A549 (cell line): ENCODE data around the gene SUSD3. TPM values are rescaled to one million over a fixed set of nuclear protein-coding genes. Genes with fewer than 3 reads are reported as not detected.

ENCODE experiments used
- ATAC-seq, 2 experiments: fragments of 200-7000 bp in 1 of 2; fragments of >200 bp in 1 of 2; cut with Nextera tagmentation in 1 of 2; cut with Tn5 transposase in 1 of 2; 3 replicates each; pipeline versions ENCODE4 v1.8.0 to v1.9.1; 2018 to 2020; ENCODE audit warnings: mild to moderate bottlenecking in 1 of 2, moderate library complexity in 1 of 2
- CTCF ChIA-PET: fragments of 300-600 bp; sonication (Branson Sonifier 250); formaldehyde crosslinking; extraction: SDS; loops from one replicate; lab custom pipeline; 2021; ENCODE audit warnings: antibody characterized with exemption, inconsistent platforms; lab: Yijun Ruan, JAX
- POLR2A ChIA-PET: fragments of 350-600 bp; formaldehyde crosslinking; extraction: SDS; loops from one replicate; lab custom pipeline; 2021; ENCODE audit warnings: antibody characterized with exemption, inconsistent platforms; lab: Yijun Ruan, JAX
- DNase-seq, 2 experiments: peaks; one replicate each; pipeline versions ENCODE4 v3.0.0 to v3.0.0-alpha.2; 2011 to 2016; ENCODE audit warnings: low read depth in 1 of 2, low spot score in 1 of 2
- FAIRE-seq: peaks from 2 replicates; lab custom pipeline; 2011; peaks lifted over from hg19 to GRCh38; lab: Jason Lieb, UNC
- H3K27ac ChIP-seq, 2 experiments: fragments of >200 bp; sonication (Bioruptor Twin); formaldehyde crosslinking; 3 replicates each; pipeline ENCODE4 v1.5.1; 2016 to 2017
- H3K4me1 ChIP-seq: fragments of >200 bp; sonication (Bioruptor Twin); formaldehyde crosslinking; 3 replicates; pipeline ENCODE4 v1.6.1; 2016
- H3K4me2 ChIP-seq: fragments of >200 bp; sonication (Bioruptor Twin); formaldehyde crosslinking; 3 replicates; pipeline ENCODE4 v1.6.1; 2016
- H3K4me3 ChIP-seq: fragments of >200 bp; sonication (Bioruptor Twin); formaldehyde crosslinking; 3 replicates; pipeline ENCODE4 v1.5.1; 2016
- H3K9me3 ChIP-seq: fragments of >200 bp; sonication (Bioruptor Twin); formaldehyde crosslinking; 3 replicates; pipeline ENCODE4 v1.6.1; 2016
- CBX8 ChIP-seq: fragments of 200-600 bp; sonication (generic); IDR thresholded peaks from 2 replicates; pipeline ENCODE4 v1.6.1; 2016
- CEBPB ChIP-seq, 2 experiments: fragments of >200 bp in 1 of 2; sonication (Bioruptor Twin) in 1 of 2; formaldehyde crosslinking in 1 of 2; IDR thresholded peaks; 2 replicates each; pipeline ENCODE4 v1.6.1; 2012 to 2016
- FOSL2 ChIP-seq, 2 experiments: fragments of 450-650 bp in 1 of 2; fragments of >200 bp in 1 of 2; sonication (Bioruptor Twin) in 1 of 2; formaldehyde crosslinking; IDR thresholded peaks; 2 replicates each; pipeline versions ENCODE4 v1.5.0 to v1.6.1; 2016 to 2020; ENCODE audit warnings: mild to moderate bottlenecking in 1 of 2, moderate library complexity in 1 of 2
- GATA3 ChIP-seq: IDR thresholded peaks from 2 replicates; pipeline ENCODE4 v1.6.1; 2012; ENCODE audit warnings: borderline replicate concordance
- HOXA7 ChIP-seq: fragments of 250-450 bp; sonication (Bioruptor Pico); IDR thresholded peaks from 2 replicates; pipeline ENCODE4 v1.5.0; 2020; ENCODE audit warnings: mild to moderate bottlenecking, moderate library complexity
- MYC ChIP-seq: IDR thresholded peaks from 2 replicates; pipeline ENCODE4 v1.6.1; 2012; ENCODE audit warnings: mild to moderate bottlenecking, inconsistent platforms, low read length, improper control_type of control experiment, borderline replicate concordance
- NFE2L2 ChIP-seq: fragments of 150-350 bp; conservative IDR thresholded peaks from 2 replicates; pipeline ENCODE4 v1.6.1; 2014; ENCODE audit warnings: low read length
- POLR2AphosphoS2 ChIP-seq: conservative IDR thresholded peaks from 2 replicates; pipeline ENCODE4 v1.6.1; 2012; ENCODE audit warnings: low read length, improper control_type of control experiment, inconsistent platforms
- RAD21 ChIP-seq, 2 experiments: fragments of >200 bp in 1 of 2; sonication (Bioruptor Twin) in 1 of 2; formaldehyde crosslinking in 1 of 2; IDR thresholded peaks in 1 of 2; conservative IDR thresholded peaks in 1 of 2; 2 replicates in 1 of 2; 3 replicates in 1 of 2; pipeline ENCODE4 v1.6.1; 2012 to 2018; ENCODE audit warnings: inconsistent platforms in 1 of 2
- RCOR1 ChIP-seq: fragments of 150-350 bp; IDR thresholded peaks from 2 replicates; pipeline ENCODE4 v1.6.1; 2014; ENCODE audit warnings: antibody characterized with exemption, low read length, low read depth
- RFX5 ChIP-seq: fragments of 450-650 bp; IDR thresholded peaks from 2 replicates; pipeline ENCODE4 v1.7.1; 2014; ENCODE audit warnings: antibody characterized with exemption, mild to moderate bottlenecking, moderate library complexity
- SMC3 ChIP-seq: fragments of >200 bp; sonication (Bioruptor Twin); formaldehyde crosslinking; IDR thresholded peaks from 3 replicates; pipeline ENCODE4 v1.6.1; 2018; ENCODE audit warnings: inconsistent platforms
- ZSCAN20 ChIP-seq: fragments of 250-450 bp; sonication (Bioruptor Pico); IDR thresholded peaks from 2 replicates; pipeline ENCODE4 v1.8.0; 2022; ENCODE audit warnings: mild to moderate bottlenecking, moderate library complexity
- WGBS: methylation state at CpG from one replicate; pipeline ENCODE4 v1.1.6; 2017; ENCODE audit errors: missing lambda C conversion rate; 5-methylcytosine and 5-hydroxymethylcytosine counted together
- polyA plus RNA-seq, 4 experiments: library from polyadenylated mRNA; depleted of rRNA in 3 of 4; stranded (reverse); fragments of >200 nt; fragmentation: RNase III in 1 of 4; extraction: RNeasy Plus Mini Kit Qiagen cat#74134 plus additional on column Dnase treatment in 1 of 4; gene quantifications; 2 replicates in 3 of 4; 3 replicates in 1 of 4; pipeline ENCODE4 v1.2.3, GENCODE V29; 2011 to 2017
- TF ChIP-seq, protein P1 (sequence below): fragments of 450-650 bp; IDR thresholded peaks from 2 replicates; pipeline ENCODE4 v1.6.1; 2014; ENCODE audit warnings: antibody characterized with exemption
- TF ChIP-seq, protein P2 (sequence below): IDR thresholded peaks from 2 replicates; pipeline ENCODE4 v1.6.1; 2012
- TF ChIP-seq, protein P3 (sequence below): fragments of >200 bp; sonication (Bioruptor Twin); formaldehyde crosslinking; IDR thresholded peaks from 2 replicates; pipeline ENCODE4 v1.6.1; 2016
- TF ChIP-seq, protein P4 (sequence below): IDR thresholded peaks from 2 replicates; pipeline ENCODE4 v1.6.1; 2012; ENCODE audit warnings: low read depth, borderline replicate concordance

SUSD3 gene
- polyA plus RNA-seq, 2 of the 4 experiments (the other 2 are of a cell fraction): 0.27 to 0.34 TPM

DNA sequence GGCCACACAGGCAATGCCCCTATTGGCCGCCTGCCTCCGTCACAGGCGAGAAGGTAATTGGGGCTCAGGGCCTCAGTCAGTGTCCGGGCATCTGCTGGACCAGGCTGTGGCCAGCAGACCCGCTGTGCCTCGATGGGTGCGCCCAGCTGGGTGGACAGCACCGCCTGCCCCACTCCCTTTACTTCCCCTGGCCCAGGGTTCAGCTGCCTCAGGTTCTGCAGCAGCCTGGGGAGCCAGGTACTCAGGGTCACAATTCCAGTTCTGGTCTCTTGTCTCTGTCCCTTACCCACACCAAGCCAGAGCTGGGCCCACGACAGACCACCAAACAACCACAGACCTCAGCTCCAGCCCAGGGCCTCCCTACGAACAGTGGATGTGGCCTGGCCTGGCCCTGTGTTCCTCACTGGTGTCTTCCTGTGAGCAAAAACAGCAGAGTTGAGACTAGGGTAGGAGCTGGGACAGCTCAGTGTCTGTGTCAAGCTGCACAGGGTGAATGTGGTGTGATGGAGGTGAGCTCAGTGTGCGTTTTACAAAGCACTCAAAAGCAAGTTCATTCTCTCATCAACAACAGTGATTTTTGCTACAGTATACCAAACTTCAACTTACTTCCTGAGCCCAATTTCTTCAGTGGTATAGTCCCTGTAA is 33.4 kb upstream of the SUSD3 start:
- 83% methylated on average over 11 of the region's 11 CpGs for WGBS
- Histone ChIP-seq H3K9me3 (no peaks in the 10 kb centered on the region), H3K4me2 (no peak overlapping the region), H3K4me1 (no peaks in the 10 kb centered on the region), H3K4me3 (no peak overlapping the region), H3K27ac (no peak overlapping the region)
- FAIRE-seq (no peak), ATAC-seq (no peak), DNase-seq (no peak)
- ChIA-PET CTCF (interaction anchor here (0.6 to 2.5 kb wide), 4 partner anchors 9 to 68 kb away, joined by 3 to 20 read pairs (median 3); no protein-coding TSS in a partner anchor), POLR2A (no interaction called here)
- TF ChIP-seq RAD21 (conservative IDR thresholded peaks at IDR 0.05 in 1 of 2, IDR thresholded peaks at IDR 0.05 in 1 of 2) (no peak), MYC (no peak), HOXA7 (CRISPR knock-in tag) (no peak)
- TF ChIP-seq, protein P1, sequence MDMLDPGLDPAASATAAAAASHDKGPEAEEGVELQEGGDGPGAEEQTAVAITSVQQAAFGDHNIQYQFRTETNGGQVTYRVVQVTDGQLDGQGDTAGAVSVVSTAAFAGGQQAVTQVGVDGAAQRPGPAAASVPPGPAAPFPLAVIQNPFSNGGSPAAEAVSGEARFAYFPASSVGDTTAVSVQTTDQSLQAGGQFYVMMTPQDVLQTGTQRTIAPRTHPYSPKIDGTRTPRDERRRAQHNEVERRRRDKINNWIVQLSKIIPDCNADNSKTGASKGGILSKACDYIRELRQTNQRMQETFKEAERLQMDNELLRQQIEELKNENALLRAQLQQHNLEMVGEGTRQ: no peak

DNA sequence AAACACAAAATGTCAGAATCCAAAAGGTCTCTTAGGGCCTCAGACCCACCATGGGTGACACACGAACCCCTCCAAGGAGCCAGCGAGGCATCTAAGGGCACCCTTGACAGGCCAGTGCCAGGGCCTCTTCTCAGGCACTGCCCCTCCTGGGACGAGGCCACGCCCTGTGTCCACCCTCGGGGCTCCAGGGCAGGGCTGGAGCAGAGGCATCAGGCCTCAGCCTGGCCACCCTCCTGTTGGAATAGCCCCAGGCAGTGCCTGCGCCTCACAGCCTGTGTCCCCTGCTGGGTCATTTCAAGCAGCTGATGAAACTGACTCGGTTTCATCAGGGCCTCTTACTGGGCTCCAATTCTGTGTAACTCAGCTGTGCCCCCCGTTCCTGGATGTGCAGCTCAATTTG is 32.8 kb upstream of the SUSD3 start:
- Histone ChIP-seq H3K4me3 (no peak overlapping the region), H3K9me3 (no peaks in the 10 kb centered on the region), H3K4me2 (no peak overlapping the region), H3K4me1 (no peaks in the 10 kb centered on the region), H3K27ac (no peak overlapping the region)
- 59% methylated on average over 8 of the region's 8 CpGs for WGBS
- DNase-seq (no peak), FAIRE-seq (no peak), ATAC-seq (no peak)
- ChIA-PET CTCF (interaction anchor here (0.6 to 2.5 kb wide), 3 partner anchors 9 to 54 kb away, joined by 3 to 20 read pairs (median 3); no protein-coding TSS in a partner anchor), POLR2A (no interaction called here)
- TF ChIP-seq NFE2L2: no peak
- TF ChIP-seq, protein P2, sequence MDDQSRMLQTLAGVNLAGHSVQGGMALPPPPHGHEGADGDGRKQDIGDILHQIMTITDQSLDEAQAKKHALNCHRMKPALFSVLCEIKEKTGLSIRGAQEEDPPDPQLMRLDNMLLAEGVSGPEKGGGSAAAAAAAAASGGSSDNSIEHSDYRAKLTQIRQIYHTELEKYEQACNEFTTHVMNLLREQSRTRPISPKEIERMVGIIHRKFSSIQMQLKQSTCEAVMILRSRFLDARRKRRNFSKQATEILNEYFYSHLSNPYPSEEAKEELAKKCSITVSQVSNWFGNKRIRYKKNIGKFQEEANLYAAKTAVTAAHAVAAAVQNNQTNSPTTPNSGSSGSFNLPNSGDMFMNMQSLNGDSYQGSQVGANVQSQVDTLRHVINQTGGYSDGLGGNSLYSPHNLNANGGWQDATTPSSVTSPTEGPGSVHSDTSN: no peak

DNA sequence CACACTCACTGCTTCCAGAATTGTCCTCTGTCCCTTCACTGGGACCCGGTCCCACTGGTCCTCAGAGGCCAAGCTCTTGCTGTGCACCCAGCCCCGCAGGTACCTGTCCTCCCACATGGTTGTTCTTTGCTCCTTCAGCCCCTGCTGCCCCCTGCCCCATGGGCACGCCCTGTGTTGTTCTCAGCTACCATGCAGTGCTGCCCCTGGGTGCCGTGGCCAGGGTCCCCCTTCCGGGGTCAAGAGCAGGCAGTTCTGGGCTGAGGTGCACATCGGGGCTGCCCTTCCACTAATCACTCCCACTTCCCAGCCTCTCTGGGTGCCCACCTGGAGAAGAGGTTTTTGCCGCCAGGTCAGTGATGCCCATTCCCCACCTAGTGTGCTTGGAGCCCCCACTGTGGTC is 31.9 kb upstream of the SUSD3 start:
- CTCF ChIA-PET: interaction anchor here (2.5 kb wide), 1 partner anchor 23 kb away, joined by 20 read pairs; no protein-coding TSS in a partner anchor
- Histone ChIP-seq H3K9me3 (no peaks in the 10 kb centered on the region), H3K4me1 (no peaks in the 10 kb centered on the region), H3K4me2 (no peak overlapping the region), H3K27ac (no peak overlapping the region), H3K4me3 (no peak overlapping the region)
- TF ChIP-seq GATA3: no peak
- TF ChIP-seq, protein P3, sequence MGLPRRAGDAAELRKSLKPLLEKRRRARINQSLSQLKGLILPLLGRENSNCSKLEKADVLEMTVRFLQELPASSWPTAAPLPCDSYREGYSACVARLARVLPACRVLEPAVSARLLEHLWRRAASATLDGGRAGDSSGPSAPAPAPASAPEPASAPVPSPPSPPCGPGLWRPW: no peak
- TF ChIP-seq HOXA7 (CRISPR knock-in tag): no peak
- no peak for TF ChIP-seq POLR2AphosphoS2
- no peak for TF ChIP-seq CBX8
- no peak for TF ChIP-seq SMC3
- no peak for TF ChIP-seq CEBPB (IDR thresholded peaks at IDR 0.05)
- no peak for TF ChIP-seq RFX5
- TF ChIP-seq FOSL2 (IDR thresholded peaks at IDR 0.05): no peak
- no peak for TF ChIP-seq FOSL2 (CRISPR knock-in tag; IDR thresholded peaks at IDR 0.05)
- TF ChIP-seq, protein P2: no peak
- TF ChIP-seq RCOR1: no peak
- TF ChIP-seq, protein P4, sequence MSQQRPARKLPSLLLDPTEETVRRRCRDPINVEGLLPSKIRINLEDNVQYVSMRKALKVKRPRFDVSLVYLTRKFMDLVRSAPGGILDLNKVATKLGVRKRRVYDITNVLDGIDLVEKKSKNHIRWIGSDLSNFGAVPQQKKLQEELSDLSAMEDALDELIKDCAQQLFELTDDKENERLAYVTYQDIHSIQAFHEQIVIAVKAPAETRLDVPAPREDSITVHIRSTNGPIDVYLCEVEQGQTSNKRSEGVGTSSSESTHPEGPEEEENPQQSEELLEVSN: no peak
- TF ChIP-seq ZSCAN20 (CRISPR knock-in tag): no peak
- ATAC-seq (no peak), FAIRE-seq (no peak), DNase-seq (no peak)
- 74% methylated on average over 3 of the region's 7 CpGs for WGBS
- POLR2A ChIA-PET: no interaction called here
